NCI-H2029 treated with DMSO at 0.1 percent for 48 hours (cell line): ENCODE results near the gene CTRB1.
"Not testable (repeated sequence)": the region's sequence is repeated elsewhere in the genome, so short reads cannot be mapped to it uniquely, and the experiment has no call there.

Source experiments
- DNase-seq: peaks from one replicate; lab custom pipeline; 2025; lab: John Stamatoyannopoulos, UW

CTRB1 gene

DNA sequence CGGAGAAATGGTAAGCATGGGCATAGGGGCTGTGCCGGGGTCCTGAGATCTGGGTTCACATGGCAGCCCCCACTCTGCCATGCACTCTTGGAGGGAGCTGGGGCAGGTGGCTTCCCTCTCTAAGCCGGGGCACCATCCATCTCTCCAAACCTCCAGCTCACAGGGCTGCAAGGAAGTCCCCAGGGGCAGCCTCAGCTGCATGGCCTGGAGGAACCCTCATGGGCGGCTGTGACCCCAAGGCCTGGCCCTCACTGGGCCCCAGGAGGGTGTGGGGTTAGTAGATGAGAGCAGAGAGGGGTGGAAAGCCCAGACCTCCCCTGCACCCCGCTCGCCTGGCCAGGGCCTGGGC, 14.4 kb upstream of the CTRB1 start:
- no peak for DNase-seq

DNA sequence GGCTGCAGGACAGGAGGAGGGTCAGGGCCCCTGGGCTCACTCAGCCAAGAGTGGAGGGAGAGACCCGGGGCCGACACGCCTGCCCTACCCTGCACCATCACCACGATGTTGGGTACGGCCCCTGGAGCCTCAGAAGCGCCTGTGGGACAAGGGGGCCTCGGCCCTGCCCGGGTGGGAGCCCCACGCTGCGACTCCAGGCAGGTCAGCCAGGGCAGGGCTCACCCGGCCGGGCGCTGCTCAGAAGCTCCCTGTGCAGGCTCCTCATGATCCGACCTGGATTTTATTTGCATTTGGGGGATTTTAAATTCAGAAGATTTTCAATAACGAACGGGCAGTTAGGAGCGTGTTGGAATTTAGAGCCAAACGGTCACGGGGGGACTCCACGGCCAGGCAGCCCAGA, 13.9 kb upstream of the CTRB1 start:
- not testable (repeated sequence) for DNase-seq

DNA sequence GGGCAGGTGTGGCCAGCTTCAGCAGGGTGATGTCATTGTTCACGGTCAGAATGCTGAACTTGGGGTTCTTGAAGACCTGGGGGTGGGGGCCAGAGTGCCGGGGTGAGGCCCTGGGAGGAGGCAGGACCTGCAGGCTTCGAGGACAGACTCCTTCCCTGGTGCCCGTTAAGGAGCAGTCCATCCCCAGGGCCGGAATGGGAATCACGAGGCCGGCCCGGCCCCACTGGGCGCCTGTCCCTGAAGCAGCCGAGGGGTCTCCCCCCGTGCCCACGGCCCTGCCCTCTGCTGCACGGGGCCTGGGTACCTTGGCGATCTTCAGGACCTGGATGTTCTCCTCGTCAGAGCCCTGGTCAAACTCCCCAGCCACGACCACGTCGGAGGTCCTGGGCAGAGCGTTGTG, 13.3 kb upstream of the CTRB1 start:
- DNase-seq: not testable (repeated sequence)

DNA sequence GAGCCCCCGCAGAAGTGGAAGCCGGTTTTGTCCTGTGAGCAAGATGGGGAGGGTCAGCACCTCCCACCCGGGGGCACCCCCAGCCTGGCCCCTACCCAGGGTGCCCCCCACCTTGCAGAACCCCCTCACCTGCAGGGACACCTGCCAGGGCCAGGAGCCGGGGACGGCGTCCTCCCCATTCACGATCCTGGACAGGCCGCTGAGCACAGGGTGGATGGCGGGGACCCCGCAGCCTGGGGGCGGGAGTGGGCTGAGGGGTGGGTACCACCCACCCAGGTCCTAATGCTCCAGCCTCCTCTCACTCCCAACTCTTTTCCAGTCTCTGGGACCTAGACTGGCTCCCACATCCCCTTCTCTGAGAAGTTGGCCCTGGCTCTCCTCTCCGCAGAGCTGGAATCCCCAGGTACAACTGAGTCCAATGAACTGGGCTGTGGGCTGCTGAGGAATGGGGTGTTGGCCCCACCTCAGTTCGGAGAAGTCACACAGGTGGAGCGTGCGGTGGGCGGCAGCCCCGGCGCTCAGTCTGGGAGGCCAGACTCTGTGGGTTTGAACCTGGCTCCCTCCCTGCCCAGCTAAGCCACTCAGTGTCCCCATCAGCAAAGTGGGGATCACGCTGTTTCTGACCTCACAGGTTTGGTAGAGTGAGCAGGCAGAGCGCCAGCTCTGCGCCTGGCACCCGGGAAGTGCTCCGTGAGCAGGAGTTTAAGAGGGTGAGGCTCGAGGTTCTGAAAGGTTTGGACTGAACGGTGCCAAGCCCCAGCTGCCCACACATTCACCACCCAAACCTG, 12.6 kb upstream of the CTRB1 start:
- not testable (repeated sequence) for DNase-seq

DNA sequence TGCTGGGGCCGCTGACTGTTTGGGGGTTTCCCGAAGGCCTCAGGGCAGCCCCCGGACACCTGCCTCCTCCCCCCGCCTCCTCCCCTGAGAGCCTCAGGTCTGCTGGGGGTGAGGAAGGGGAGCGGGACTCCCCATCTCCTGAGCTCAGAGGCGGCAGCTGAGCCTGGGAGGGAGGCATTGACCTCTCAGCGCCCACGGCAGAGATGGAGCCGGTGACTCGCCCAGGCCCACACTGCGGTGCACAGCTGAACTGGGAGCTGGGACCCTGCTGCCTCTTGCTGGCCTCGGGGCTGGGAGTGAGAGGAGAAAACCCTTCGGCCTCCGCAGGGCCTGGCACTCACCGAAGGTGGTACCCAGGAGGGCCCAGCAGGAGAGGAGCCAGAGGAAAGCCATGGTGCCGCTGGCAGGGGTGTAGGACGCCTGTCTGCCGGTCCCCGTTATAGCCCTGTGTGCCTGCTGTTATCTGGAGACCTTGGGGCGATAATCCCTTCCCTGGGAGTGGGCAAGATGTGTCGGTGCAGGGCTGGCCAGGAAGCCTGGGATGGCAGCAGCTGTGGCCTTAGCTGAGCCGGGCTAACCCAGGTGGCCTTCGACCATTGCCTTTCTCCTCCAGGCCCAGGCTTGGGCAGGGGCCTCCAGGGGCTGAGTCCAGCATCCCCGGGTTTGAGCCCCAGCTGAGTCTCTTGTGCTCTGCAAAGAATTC, 11.9 kb upstream of the CTRB1 start, which contains the start of gene CTRB2:
Gene CTRB2, minus strand, starts transcription at position 413 of the 703 bp plus-strand sequence. Its CDS starts 20 bp downstream, at position 393.
- DNase-seq: no peak

GRCh38 chr16:75207831-75208230, 11.0 kb upstream of the CTRB1 start:
- no peak for DNase-seq

DNA sequence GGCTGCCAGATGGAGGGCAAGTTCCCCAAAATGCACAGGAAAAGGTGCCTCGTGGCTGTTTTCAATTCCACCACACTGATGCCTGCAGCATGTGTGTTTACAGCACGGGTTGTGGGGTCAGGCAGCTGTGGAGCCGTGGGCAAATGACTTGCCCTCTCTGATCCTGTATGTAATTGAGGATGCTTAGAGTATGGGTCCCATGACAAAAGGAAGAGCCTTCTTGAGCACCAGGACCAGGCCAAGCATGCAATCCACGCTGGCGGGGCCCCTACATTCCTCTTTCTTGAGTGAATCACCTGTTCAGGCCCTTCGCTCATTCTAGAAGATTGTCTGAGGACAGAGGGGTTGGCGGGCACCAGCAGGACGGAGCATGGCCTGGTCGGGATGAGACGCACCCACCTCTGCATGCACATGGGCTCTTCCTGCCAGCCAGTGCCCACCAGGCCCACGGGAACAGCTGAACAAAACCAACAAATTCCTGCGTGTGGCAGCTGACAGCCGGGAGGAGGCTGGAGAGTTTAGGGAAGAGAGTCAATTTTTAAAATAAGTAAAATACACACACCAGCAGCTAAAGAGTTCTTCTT, 10.5 kb upstream of the CTRB1 start:
- DNase-seq: no peak

DNA sequence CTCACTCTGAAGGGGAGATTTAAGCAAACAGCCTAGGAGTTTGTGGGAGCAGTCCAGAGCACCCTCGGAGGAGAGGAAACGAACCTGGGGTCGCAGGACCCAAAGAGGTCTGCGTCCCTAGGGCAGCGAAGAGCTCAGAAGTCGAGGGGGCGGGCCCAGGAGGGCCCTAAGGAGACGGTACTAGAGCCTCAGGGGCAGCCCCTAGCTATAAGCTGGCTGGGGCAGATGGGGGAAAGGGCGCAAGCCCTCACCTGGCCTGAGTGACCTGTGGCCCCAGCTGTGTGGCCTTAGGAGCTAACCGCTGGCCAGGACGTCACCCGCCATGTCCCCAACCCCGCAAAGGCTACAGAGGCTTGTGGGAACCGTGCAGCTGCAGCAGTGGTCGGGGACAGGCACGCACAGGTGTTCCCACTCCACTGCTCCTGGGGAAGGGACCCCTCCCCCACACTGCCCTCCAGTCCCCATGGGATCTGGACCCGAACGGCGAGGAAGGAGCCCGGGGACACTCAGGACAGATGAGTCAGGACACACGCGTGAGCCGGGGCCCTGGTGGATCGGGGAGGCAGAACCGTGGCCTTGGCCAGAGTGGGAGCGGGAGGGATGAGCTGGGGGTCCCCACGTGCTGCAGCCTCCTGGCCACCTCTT, 9.8 kb upstream of the CTRB1 start:
- no peak for DNase-seq

DNA sequence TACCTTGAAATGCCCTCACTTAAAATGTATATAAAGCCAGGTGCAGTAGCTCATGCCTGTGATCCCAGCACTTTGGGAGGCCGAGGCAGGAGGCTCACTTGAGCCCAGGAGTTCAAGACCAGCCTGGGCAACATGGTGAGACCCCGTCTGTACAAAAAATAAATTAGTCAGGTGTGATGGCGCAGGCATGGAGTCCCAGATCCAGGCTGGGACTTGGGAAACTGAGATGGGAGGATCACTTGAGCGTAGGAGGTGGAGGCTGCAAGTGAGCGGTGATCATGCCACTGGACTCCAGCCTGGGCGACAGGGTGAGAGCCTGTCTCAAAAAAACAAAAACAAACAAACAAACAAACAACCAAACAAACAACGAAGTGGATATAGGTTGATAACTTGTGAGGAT, 9.3 kb upstream of the CTRB1 start:
- DNase-seq: not testable (repeated sequence)

GRCh38 chr16:75209944-75210343, 8.8 kb upstream of the CTRB1 start:
- DNase-seq: no peak

GRCh38 chr16:75211286-75211685, 7.5 kb upstream of the CTRB1 start:
- not testable (repeated sequence) for DNase-seq

GRCh38 chr16:75216127-75216526, 2.7 kb upstream of the CTRB1 start:
- DNase-seq: no peak

DNA sequence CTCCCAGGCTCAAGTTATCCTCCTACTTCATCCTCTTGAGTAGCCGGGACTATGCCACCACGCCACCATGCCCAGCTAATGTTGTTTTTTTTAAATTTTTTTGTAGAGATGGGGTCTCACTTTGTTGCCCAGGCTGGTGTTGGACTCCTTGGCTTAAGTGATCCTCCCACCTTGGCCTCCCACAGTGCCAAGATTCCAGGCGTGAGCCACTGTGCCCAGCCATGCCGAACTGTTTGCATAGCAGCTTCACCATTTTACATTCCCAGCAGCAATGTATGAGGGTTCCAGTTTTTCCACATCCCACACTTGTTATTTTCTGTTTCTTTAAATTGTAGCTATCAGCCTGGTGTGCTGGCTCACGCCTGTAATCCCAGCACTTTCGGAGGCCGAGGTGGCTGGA, 2.2 kb upstream of the CTRB1 start:
- DNase-seq: no peak

GRCh38 chr16:75217389-75217851, 1.4 kb upstream of the CTRB1 start:
- DNase-seq: no peak

DNA sequence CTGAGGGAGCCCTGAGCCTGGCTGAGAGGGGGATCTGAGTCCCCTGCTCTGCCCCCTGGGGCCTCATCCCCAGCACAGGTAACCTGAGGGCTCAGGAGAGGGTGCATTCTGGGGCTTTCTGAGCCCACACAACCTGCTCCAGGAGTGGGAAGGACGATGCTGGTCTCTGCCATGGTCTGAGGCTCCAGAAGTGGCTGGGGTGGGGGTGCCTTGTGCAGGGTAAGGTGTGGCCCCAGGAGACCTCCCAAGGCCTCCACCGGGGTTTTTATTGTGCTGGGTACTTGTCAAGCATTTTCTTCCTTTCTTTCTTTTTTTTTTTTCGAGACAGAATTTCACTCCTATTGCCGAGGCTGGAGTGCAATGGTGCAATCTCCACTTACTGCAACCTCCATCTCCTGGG, 300 bp downstream of the CTRB1 start:
- no peak for DNase-seq

GRCh38 chr16:75219838-75220237, 1.1 kb downstream of the CTRB1 start:
- DNase-seq: no peak

- DNase-seq: no peak
Observed at GRCh38 chr16:75222271-75222783, 3.5 kb downstream of the CTRB1 start.

DNA sequence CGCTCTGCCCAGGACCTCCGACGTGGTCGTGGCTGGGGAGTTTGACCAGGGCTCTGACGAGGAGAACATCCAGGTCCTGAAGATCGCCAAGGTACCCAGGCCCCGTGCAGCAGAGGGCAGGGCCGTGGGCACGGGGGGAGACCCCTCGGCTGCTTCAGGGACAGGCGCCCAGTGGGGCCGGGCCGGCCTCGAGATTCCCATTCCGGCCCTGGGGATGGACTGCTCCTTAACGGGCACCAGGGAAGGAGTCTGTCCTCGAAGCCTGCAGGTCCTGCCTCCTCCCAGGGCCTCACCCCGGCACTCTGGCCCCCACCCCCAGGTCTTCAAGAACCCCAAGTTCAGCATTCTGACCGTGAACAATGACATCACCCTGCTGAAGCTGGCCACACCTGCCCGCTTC, 4.3 kb downstream of the CTRB1 start:
- DNase-seq: not testable (repeated sequence)

- no peak for DNase-seq
Observed at GRCh38 chr16:75224306-75225082, 5.7 kb downstream of the CTRB1 start.

- no peak for DNase-seq
Observed at GRCh38 chr16:75225092-75225491, 6.3 kb downstream of the CTRB1 start.

GRCh38 chr16:75225678-75226515, 7.1 kb downstream of the CTRB1 start:
- DNase-seq: no peak
